ENCODE measurements around the gene ESM1. TPM values are rescaled to one million over a fixed set of nuclear protein-coding genes. Genes with fewer than 3 reads are reported as not detected.

The ESM1 gene
- total RNA-seq, 1 donor from 2014 or later: not detected

GRCh38 chr5:54986269-54986654 is 869 bp upstream of the ESM1 start:
- no peak for DNase-seq (ENCODE audit: low spot score)
- no peak for ATAC-seq

GRCh38 chr5:54981928-54982327 is 3.5 kb downstream of the ESM1 start:
- DNase-seq (ENCODE audit: low spot score) (no peak), ATAC-seq (no peak)

- DNase-seq (ENCODE audit: low spot score) (no peak), ATAC-seq (no peak)
These were observed 9.7 kb downstream of the ESM1 start for GRCh38 chr5:54975701-54976100.

GRCh38 chr5:54969856-54970828 is 15.3 kb downstream of the ESM1 start:
- DNase-seq (ENCODE audit: low spot score) (no peak), ATAC-seq (no peak)

- DNase-seq (ENCODE audit: low spot score) (no peak), ATAC-seq (no peak)
These were observed 16.2 kb downstream of the ESM1 start for GRCh38 chr5:54969242-54969641.

GRCh38 chr5:54965806-54966205 is 19.6 kb downstream of the ESM1 start:
- DNase-seq (ENCODE audit: low spot score) (no peak), ATAC-seq (no peak)

- ATAC-seq: no peak
These were observed 21.0 kb downstream of the ESM1 start for GRCh38 chr5:54964405-54964804.

GRCh38 chr5:54959673-54960418 is 25.5 kb downstream of the ESM1 start:
- no peak for DNase-seq (ENCODE audit: low spot score)

More at GRCh38 chr5:54964405-54964804, 21.0 kb downstream of the ESM1 start:
- DNase-seq (ENCODE audit: low spot score): no peak

GRCh38 chr5:54956922-54957321 is 28.5 kb downstream of the ESM1 start:
- ATAC-seq: no peak

More at GRCh38 chr5:54959673-54960418, 25.5 kb downstream of the ESM1 start:
- no peak for ATAC-seq

GRCh38 chr5:54947187-54947586 is 38.2 kb downstream of the ESM1 start:
- DNase-seq (ENCODE audit: low spot score) (no peak), ATAC-seq (no peak)

More at GRCh38 chr5:54956922-54957321, 28.5 kb downstream of the ESM1 start:
- DNase-seq (ENCODE audit: low spot score): no peak

- ATAC-seq (no peak), DNase-seq (ENCODE audit: low spot score) (no peak)
These were observed 39.0 kb downstream of the ESM1 start for GRCh38 chr5:54946306-54946819.

- DNase-seq (ENCODE audit: low spot score) (no peak), ATAC-seq (peak; percentile 80)
These were observed 41.0 kb downstream of the ESM1 start for GRCh38 chr5:54944364-54944763.

- no peak for ATAC-seq
These were observed 43.2 kb downstream of the ESM1 start for GRCh38 chr5:54942064-54942778.

GRCh38 chr5:54936201-54936600 is 49.2 kb downstream of the ESM1 start:
- no peak for DNase-seq (ENCODE audit: low spot score)
- ATAC-seq: no peak

More at GRCh38 chr5:54942064-54942778, 43.2 kb downstream of the ESM1 start:
- no peak for DNase-seq (ENCODE audit: low spot score)

GRCh38 chr5:54932789-54933188 is 52.6 kb downstream of the ESM1 start:
- DNase-seq (ENCODE audit: low spot score) (no peak), ATAC-seq (no peak)

GRCh38 chr5:54930736-54931135 is 54.7 kb downstream of the ESM1 start:
- no peak for DNase-seq (ENCODE audit: low spot score)
- ATAC-seq: no peak

Other genes starting within 250 kb of the ESM1 start
- 0.15 TPM for gene GZMK, start 38.7 kb upstream of the ESM1 start, total RNA-seq
- not detected for gene GZMA, start 117.1 kb upstream of the ESM1 start, total RNA-seq
- 0.86 TPM for gene GPX8, start 174.6 kb upstream of the ESM1 start, total RNA-seq
- not detected for gene CDC20B, start 187.6 kb upstream of the ESM1 start, total RNA-seq
- gene MCIDAS, start 241.7 kb upstream of the ESM1 start, total RNA-seq: not detected
- gene CCNO, start 248.0 kb upstream of the ESM1 start, total RNA-seq: not detected

Data from left lobe of liver (tissue), 2 donors.